Measurements from ENCODE around the gene PPP1R3G.

DNA sequence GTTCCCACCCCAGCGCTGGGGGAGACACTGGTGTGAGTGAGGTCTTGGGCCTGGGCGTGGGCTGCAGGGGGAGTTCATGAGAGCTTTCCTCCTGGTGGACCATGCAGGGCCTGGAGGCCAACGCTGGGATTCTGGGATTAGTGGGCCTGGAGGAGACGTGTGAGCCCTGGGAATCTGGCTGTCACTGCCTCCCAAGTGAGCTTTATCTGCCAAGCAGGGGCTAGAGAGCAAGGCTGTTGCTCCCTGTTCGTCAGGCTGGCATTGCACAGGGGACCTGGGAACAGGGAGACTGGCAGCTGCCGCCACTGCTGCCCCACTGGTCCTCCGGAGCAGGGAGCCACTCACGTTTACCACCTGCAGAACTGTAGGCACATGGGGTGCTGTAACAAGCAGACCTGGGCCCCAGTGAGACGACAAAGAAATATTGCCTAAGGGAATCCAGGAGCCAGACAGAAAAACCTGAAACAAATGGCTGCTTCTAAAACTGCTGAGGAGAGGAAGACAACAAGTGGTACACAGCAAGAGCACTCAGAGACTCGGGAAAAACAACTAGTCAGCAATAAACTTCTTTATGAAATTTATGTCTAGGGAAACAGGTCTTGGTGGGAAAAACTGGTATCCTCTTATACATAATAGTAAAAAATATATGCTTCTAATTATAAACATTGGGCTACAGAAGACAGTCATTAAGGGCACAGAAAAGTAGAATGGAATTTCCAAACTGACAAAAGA is 45.2 kb downstream of the PPP1R3G start:
- TF ChIP-seq, protein P1, sequence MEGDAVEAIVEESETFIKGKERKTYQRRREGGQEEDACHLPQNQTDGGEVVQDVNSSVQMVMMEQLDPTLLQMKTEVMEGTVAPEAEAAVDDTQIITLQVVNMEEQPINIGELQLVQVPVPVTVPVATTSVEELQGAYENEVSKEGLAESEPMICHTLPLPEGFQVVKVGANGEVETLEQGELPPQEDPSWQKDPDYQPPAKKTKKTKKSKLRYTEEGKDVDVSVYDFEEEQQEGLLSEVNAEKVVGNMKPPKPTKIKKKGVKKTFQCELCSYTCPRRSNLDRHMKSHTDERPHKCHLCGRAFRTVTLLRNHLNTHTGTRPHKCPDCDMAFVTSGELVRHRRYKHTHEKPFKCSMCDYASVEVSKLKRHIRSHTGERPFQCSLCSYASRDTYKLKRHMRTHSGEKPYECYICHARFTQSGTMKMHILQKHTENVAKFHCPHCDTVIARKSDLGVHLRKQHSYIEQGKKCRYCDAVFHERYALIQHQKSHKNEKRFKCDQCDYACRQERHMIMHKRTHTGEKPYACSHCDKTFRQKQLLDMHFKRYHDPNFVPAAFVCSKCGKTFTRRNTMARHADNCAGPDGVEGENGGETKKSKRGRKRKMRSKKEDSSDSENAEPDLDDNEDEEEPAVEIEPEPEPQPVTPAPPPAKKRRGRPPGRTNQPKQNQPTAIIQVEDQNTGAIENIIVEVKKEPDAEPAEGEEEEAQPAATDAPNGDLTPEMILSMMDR (optimal IDR thresholded peaks at IDR 0.05 in 1 of 3, IDR thresholded peaks at IDR 0.05 in 1 of 3, conservative IDR thresholded peaks at IDR 0.05 in 1 of 3; ENCODE audit: extremely low read depth in 1 of 3, insufficient read depth in 2 of 3, low read length in 3 of 3), result no peak
- TF ChIP-seq EZH2 (IDR thresholded peaks at IDR 0.05; ENCODE audit: low read length), result no peak

All from keratinocyte (primary cell).